DOHH2 (cell line): ENCODE results near the gene HRH1.

ENCODE experiments used
- EZH2phosphoT487 ChIP-seq: fragments of 200-600 bp; sonication (generic); IDR thresholded peaks from 2 replicates; pipeline ENCODE4 v1.6.1; 2017; ENCODE audit warnings: borderline replicate concordance, mild to moderate bottlenecking, antibody characterized with exemption, low read length, moderate library complexity, mixed read lengths
- TF ChIP-seq, protein P1 (sequence below): fragments of 200-600 bp; sonication (generic); IDR thresholded peaks from one replicate; pipeline ENCODE4 v1.5.1; 2014; ENCODE audit warnings: antibody characterized with exemption, mild to moderate bottlenecking, low read depth, low read length; ENCODE audit not compliant: poor library complexity, severe bottlenecking

DNA sequence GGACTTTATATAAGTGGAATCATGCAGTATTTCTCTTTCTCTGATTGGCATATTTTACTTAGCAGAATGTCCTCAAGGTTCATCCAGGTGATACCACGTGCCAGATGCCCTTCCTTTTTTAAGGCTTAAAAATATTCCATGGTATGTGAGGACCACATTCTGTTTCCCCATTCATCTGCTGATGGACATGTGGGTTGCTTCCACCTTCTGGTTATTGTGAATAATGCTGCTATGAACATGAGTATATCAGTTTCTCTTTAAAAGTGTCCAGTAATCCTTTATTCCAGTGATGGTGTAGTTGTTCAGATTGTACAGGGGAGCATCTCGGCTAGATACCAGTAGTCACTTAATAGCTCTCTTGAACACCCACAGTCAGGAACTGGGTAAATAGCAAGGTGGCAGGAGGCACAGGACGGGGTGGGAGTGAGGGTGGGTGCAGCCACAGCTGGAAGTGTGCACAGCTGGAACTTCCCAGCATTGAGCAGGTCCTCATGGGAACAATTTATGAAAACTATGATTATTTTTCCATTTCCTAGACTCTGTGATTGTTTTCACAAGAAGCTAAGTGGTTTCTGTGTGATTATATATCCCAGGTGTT lies 67.6 kb downstream of the HRH1 start:
- TF ChIP-seq, protein P1, sequence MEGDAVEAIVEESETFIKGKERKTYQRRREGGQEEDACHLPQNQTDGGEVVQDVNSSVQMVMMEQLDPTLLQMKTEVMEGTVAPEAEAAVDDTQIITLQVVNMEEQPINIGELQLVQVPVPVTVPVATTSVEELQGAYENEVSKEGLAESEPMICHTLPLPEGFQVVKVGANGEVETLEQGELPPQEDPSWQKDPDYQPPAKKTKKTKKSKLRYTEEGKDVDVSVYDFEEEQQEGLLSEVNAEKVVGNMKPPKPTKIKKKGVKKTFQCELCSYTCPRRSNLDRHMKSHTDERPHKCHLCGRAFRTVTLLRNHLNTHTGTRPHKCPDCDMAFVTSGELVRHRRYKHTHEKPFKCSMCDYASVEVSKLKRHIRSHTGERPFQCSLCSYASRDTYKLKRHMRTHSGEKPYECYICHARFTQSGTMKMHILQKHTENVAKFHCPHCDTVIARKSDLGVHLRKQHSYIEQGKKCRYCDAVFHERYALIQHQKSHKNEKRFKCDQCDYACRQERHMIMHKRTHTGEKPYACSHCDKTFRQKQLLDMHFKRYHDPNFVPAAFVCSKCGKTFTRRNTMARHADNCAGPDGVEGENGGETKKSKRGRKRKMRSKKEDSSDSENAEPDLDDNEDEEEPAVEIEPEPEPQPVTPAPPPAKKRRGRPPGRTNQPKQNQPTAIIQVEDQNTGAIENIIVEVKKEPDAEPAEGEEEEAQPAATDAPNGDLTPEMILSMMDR: no peak
- no peak for TF ChIP-seq EZH2phosphoT487
